ENCODE measurements around the gene COLEC12. TPM values are rescaled to one million over a fixed set of nuclear protein-coding genes. Genes with fewer than 3 reads are reported as not detected.

COLEC12 gene
- total RNA-seq, 1 experiment from 2014 or later = 0.03 TPM

DNA sequence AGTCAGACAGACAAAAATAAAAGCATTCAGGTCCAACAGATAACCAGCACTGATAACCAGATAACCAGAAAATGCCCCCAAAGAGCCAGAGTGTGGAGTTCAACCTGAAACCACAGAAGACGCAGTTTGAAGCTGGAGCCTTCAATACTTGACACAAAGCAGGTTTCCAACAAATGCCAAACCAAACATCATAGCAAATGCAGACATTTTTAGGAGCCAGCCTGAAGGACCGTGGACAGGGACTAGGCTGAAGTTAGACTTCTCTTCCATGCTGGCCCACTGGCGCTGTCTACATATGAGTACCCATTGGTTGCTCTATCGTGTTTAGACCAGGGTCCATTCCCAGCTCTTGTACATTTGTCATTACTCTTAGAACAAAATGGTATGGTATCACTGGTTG is 9.9 kb downstream of the COLEC12 start:
- CTCF ChIA-PET = no interaction called here
- POLR2A ChIA-PET = no interaction called here
- BruUV-seq (replicated peaks) = no TSS peak
- in situ Hi-C loops (cut with HindIII; ENCODE audit: low pct_unique_long_range_greater_than_20kb, low sequenced_read_pairs) (no loop called here), intact Hi-C loops (cut with micrococcal nuclease; ENCODE audit: unreplicated experiment) (no loop called here)
- TF ChIP-seq SIN3A (IDR thresholded peaks at IDR 0.05; ENCODE audit: borderline replicate concordance, insufficient read depth, low read depth, low read length) (no peak), POLR2AphosphoS5 (IDR thresholded peaks at IDR 0.05; ENCODE audit: low read depth, low read length) (no peak), TCF7L2 (IDR thresholded peaks at IDR 0.05; ENCODE audit: low read depth, low read length) (no peak)
- TF ChIP-seq, protein P1, sequence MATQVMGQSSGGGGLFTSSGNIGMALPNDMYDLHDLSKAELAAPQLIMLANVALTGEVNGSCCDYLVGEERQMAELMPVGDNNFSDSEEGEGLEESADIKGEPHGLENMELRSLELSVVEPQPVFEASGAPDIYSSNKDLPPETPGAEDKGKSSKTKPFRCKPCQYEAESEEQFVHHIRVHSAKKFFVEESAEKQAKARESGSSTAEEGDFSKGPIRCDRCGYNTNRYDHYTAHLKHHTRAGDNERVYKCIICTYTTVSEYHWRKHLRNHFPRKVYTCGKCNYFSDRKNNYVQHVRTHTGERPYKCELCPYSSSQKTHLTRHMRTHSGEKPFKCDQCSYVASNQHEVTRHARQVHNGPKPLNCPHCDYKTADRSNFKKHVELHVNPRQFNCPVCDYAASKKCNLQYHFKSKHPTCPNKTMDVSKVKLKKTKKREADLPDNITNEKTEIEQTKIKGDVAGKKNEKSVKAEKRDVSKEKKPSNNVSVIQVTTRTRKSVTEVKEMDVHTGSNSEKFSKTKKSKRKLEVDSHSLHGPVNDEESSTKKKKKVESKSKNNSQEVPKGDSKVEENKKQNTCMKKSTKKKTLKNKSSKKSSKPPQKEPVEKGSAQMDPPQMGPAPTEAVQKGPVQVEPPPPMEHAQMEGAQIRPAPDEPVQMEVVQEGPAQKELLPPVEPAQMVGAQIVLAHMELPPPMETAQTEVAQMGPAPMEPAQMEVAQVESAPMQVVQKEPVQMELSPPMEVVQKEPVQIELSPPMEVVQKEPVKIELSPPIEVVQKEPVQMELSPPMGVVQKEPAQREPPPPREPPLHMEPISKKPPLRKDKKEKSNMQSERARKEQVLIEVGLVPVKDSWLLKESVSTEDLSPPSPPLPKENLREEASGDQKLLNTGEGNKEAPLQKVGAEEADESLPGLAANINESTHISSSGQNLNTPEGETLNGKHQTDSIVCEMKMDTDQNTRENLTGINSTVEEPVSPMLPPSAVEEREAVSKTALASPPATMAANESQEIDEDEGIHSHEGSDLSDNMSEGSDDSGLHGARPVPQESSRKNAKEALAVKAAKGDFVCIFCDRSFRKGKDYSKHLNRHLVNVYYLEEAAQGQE (IDR thresholded peaks at IDR 0.05; ENCODE audit: insufficient read depth in 1 of 2, low read depth in 2 of 2, low read length in 1 of 2) = no peak
- TF ChIP-seq, protein P2, sequence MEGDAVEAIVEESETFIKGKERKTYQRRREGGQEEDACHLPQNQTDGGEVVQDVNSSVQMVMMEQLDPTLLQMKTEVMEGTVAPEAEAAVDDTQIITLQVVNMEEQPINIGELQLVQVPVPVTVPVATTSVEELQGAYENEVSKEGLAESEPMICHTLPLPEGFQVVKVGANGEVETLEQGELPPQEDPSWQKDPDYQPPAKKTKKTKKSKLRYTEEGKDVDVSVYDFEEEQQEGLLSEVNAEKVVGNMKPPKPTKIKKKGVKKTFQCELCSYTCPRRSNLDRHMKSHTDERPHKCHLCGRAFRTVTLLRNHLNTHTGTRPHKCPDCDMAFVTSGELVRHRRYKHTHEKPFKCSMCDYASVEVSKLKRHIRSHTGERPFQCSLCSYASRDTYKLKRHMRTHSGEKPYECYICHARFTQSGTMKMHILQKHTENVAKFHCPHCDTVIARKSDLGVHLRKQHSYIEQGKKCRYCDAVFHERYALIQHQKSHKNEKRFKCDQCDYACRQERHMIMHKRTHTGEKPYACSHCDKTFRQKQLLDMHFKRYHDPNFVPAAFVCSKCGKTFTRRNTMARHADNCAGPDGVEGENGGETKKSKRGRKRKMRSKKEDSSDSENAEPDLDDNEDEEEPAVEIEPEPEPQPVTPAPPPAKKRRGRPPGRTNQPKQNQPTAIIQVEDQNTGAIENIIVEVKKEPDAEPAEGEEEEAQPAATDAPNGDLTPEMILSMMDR (IDR thresholded peaks at IDR 0.05) = no peak
- Histone ChIP-seq H3K27me3 (ENCODE audit: control insufficient read depth, insufficient read depth, low read length) (no peaks in the 10 kb centered on the region), H3K27ac (ENCODE audit: low read length) (no peak overlapping the region), H3K4me1 (ENCODE audit: control insufficient read depth, insufficient read depth, low read length) (no peaks in the 10 kb centered on the region), H3K4me3 (ENCODE audit: low read depth in 2 of 2, low read length in 2 of 2) (no peak overlapping the region), H3K36me3 (ENCODE audit: control insufficient read depth, insufficient read depth, low read length) (no peaks in the 10 kb centered on the region), H3K9me3 (ENCODE audit: control insufficient read depth, insufficient read depth, low read depth, low read length) (no peaks in the 10 kb centered on the region)
- no peak for DNase-seq (ENCODE audit: low read depth, low spot score)
- ATAC-seq = no peak

DNA sequence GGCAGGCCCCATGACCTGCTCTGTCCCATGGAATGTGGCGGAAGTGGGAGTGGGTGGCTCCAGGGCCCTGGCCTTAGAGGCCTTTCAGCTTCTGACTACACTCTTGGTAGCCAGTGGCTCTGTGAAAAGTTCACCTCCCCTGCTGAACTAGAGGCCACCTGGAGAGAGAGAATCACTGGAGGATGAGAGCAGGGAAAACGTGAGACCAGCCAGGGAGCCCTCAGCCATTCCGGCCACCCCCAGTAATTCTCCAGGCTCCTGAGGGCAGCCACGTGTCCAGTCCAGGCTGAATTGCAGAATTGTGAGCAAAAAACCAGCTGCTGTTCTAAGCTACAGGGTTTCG is 10.5 kb downstream of the COLEC12 start:
- ChIA-PET POLR2A (no interaction called here), CTCF (no interaction called here)
- no peaks in the 10 kb centered on the region for H3K9me3 ChIP-seq (ENCODE audit: control insufficient read depth, insufficient read depth, low read depth, low read length)
- BruUV-seq (replicated peaks) = no TSS peak
- H3K4me3 ChIP-seq (ENCODE audit: low read depth in 2 of 2, low read length in 2 of 2) = no peak overlapping the region
- TF ChIP-seq SIN3A (IDR thresholded peaks at IDR 0.05; ENCODE audit: borderline replicate concordance, insufficient read depth, low read depth, low read length) (no peak), TCF7L2 (IDR thresholded peaks at IDR 0.05; ENCODE audit: low read depth, low read length) (no peak), POLR2AphosphoS5 (IDR thresholded peaks at IDR 0.05; ENCODE audit: low read depth, low read length) (no peak)
- TF ChIP-seq, protein P1 (IDR thresholded peaks at IDR 0.05; ENCODE audit: insufficient read depth in 1 of 2, low read depth in 2 of 2, low read length in 1 of 2) = no peak
- TF ChIP-seq, protein P2 (IDR thresholded peaks at IDR 0.05) = no peak
- H3K36me3 ChIP-seq (ENCODE audit: control insufficient read depth, insufficient read depth, low read length) = no peaks in the 10 kb centered on the region
- in situ Hi-C loops (cut with HindIII; ENCODE audit: low pct_unique_long_range_greater_than_20kb, low sequenced_read_pairs) (no loop called here), intact Hi-C loops (cut with micrococcal nuclease; ENCODE audit: unreplicated experiment) (no loop called here)
- no peaks in the 10 kb centered on the region for H3K4me1 ChIP-seq (ENCODE audit: control insufficient read depth, insufficient read depth, low read length)
- DNase-seq (ENCODE audit: low read depth, low spot score) (no peak), ATAC-seq (no peak)
- H3K27ac ChIP-seq (ENCODE audit: low read length) = no peak overlapping the region
- no peaks in the 10 kb centered on the region for H3K27me3 ChIP-seq (ENCODE audit: control insufficient read depth, insufficient read depth, low read length)

Measured in Panc1 (cell line).